ENCODE measurements around the gene NELFA. TPM values are rescaled to one million over a fixed set of nuclear protein-coding genes. Genes with fewer than 3 reads are reported as not detected.
A peak's percentile ranks its signal among the peaks of the same experiment; 100 is the strongest.

The NELFA gene
- total RNA-seq, 1 donor from 2014 or later: 32.5 TPM

DNA sequence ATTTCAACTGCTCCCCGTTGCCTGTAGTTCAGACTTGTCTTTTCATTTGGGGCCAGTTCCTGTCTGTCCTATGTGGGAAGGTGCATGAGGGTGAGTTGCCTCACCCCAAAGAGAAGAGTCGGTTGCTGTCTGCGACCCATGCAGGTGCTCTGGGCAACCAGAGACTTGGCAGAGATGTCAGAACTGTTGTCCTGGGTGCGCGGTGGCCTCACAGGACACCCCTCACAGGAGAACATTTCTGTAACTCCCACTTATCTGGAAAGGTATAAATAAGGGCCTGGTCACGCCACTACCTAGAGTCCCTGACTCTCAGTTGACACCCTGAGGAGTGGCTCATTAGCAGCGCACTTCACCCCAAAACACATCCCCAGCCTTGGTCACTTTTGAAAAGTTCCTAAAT lies 40.6 kb upstream of the NELFA start:
- TF ChIP-seq, protein P1, sequence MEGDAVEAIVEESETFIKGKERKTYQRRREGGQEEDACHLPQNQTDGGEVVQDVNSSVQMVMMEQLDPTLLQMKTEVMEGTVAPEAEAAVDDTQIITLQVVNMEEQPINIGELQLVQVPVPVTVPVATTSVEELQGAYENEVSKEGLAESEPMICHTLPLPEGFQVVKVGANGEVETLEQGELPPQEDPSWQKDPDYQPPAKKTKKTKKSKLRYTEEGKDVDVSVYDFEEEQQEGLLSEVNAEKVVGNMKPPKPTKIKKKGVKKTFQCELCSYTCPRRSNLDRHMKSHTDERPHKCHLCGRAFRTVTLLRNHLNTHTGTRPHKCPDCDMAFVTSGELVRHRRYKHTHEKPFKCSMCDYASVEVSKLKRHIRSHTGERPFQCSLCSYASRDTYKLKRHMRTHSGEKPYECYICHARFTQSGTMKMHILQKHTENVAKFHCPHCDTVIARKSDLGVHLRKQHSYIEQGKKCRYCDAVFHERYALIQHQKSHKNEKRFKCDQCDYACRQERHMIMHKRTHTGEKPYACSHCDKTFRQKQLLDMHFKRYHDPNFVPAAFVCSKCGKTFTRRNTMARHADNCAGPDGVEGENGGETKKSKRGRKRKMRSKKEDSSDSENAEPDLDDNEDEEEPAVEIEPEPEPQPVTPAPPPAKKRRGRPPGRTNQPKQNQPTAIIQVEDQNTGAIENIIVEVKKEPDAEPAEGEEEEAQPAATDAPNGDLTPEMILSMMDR (IDR thresholded peaks at IDR 0.05): no peak
- Mint-ChIP-seq H3K27me3 (ENCODE audit: unreplicated experiment) (peaks cover 39% of the 10 kb centered on the region), H3K4me3 (ENCODE audit: unreplicated experiment) (no peak overlapping the region), H3K27ac (ENCODE audit: unreplicated experiment) (no peak overlapping the region), H3K4me1 (ENCODE audit: unreplicated experiment) (no peaks in the 10 kb centered on the region), H3K36me3 (ENCODE audit: unreplicated experiment) (no peaks in the 10 kb centered on the region), H3K9me3 (ENCODE audit: unreplicated experiment) (no peaks in the 10 kb centered on the region)
- DNase-seq (ENCODE audit: extremely low spot score, unreplicated experiment): no peak

DNA sequence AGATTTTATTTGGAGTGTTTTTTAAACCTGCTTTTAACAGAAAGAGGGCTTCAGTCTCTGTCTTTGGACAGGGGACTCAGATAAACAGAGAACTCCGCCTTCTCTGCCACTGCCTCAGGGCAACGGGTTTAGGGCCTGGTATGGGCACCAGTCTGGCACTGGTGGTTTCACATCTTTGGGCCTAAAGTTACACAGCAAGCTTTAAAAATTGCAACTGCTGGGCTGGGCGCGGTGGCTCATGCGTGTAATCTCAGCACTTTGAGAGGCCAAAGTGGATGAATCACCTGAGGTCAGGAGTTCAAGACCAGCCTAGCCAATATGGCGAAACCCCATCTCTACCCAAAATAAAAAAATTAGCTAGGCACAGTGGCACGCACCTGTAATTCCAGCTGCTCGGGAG lies 40.1 kb upstream of the NELFA start:
- H3K9me3 Mint-ChIP-seq (ENCODE audit: unreplicated experiment): no peaks in the 10 kb centered on the region
- TF ChIP-seq, protein P1 (IDR thresholded peaks at IDR 0.05): no peak
- no peaks in the 10 kb centered on the region for H3K36me3 Mint-ChIP-seq (ENCODE audit: unreplicated experiment)

DNA sequence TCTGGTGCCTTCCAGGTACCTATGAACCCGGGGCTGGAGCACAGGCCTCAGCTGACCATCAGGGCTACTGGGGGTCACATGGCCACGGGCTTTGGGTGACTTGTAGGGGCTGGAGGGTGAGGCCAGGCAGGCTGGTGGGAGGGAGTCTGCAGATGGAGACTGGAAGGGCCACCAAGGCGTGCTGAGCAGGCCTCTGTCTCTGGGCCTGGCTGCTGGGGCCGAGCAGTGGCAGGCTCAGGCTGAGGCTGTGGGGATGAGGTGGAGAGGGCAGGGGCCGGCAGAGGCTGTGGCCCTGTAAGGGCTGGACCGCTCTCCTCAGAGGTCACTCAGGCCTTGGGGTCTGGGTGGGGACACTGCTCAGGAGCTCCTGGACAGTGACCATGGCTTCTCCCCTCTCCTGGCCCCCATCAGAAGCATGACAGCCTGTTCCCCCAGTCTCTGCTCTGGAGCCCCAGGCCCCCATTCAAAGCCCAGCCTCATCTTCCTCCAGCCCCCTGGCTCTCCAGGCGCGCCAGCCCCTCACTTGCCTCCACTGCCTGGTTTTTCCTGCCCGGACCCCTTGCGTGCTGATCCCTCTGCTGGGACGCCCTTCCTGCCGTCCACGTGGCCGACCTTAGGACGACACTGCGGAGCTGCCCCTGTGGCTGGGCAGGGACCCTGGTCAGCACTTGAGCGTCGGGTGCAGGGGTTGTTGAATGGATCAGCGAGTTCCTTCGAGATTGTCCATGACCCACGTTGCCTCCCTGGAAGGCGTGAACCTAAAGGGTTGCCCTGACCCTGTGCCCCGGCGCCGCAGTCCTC lies 39.2 kb upstream of the NELFA start:
- no peaks in the 10 kb centered on the region for H3K36me3 Mint-ChIP-seq (ENCODE audit: unreplicated experiment)
- H3K27ac Mint-ChIP-seq (ENCODE audit: unreplicated experiment): no peak overlapping the region
- no peaks in the 10 kb centered on the region for H3K4me1 Mint-ChIP-seq (ENCODE audit: unreplicated experiment)
- no peak overlapping the region for H3K4me3 Mint-ChIP-seq (ENCODE audit: unreplicated experiment)
- H3K27me3 Mint-ChIP-seq (ENCODE audit: unreplicated experiment): peaks cover 32% of the 10 kb centered on the region
- DNase-seq (ENCODE audit: extremely low spot score, unreplicated experiment): peak; percentile 73
- TF ChIP-seq, protein P1 (IDR thresholded peaks at IDR 0.05): no peak
- no peaks in the 10 kb centered on the region for H3K9me3 Mint-ChIP-seq (ENCODE audit: unreplicated experiment)

More for the DNA sequence above, 40.1 kb upstream of the NELFA start:
- Mint-ChIP-seq H3K27me3 (ENCODE audit: unreplicated experiment) (peaks cover 34% of the 10 kb centered on the region), H3K4me3 (ENCODE audit: unreplicated experiment) (no peak overlapping the region), H3K27ac (ENCODE audit: unreplicated experiment) (no peak overlapping the region), H3K4me1 (ENCODE audit: unreplicated experiment) (no peaks in the 10 kb centered on the region)
- DNase-seq (ENCODE audit: extremely low spot score, unreplicated experiment): no peak

DNA sequence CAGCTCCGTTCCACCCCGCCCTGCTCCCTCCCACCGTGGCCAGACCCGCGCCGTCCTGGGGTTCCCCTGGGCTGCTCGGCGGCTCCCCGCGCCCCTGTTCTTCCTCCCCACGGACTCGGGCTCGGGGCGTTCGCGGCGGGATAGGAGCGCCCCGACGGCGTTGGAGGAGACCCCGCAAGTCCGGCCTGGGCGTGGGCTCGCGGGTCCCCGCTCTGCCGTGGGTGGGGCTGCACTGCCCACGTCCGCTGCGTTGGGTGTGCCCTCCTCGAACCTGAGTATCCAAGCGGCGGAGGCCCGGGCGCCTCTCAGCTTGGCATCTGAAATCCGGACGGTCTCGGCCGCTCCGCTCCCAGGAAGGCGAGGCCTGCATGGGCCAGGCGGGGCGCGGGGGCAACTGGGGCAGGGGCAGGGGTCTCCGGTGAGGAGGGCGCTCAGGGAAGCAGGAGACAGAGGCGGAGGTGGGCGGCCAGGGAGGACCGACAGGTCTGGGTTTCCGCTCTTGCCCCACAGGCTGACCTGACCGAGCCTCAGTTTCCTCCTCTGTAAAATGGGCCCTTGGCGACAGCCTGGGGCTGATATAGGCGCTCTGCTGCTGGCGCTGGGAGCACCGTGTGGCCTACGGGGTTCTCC lies 38.4 kb upstream of the NELFA start:
- TF ChIP-seq, protein P1 (IDR thresholded peaks at IDR 0.05): no peak
- peak; percentile 84 for DNase-seq (ENCODE audit: extremely low spot score, unreplicated experiment)
- Mint-ChIP-seq H3K36me3 (ENCODE audit: unreplicated experiment) (no peaks in the 10 kb centered on the region), H3K9me3 (ENCODE audit: unreplicated experiment) (no peaks in the 10 kb centered on the region), H3K4me1 (ENCODE audit: unreplicated experiment) (peaks cover 2% of the 10 kb centered on the region), H3K27me3 (ENCODE audit: unreplicated experiment) (peaks cover 26% of the 10 kb centered on the region), H3K4me3 (ENCODE audit: unreplicated experiment) (no peak overlapping the region), H3K27ac (ENCODE audit: unreplicated experiment) (no peak overlapping the region)
